AG04450 (cell line): ENCODE measurements around the gene PRSS57. TPM values are rescaled to one million over a fixed set of nuclear protein-coding genes. Genes with fewer than 3 reads are reported as not detected.
A peak's percentile ranks its signal among the peaks of the same experiment; 100 is the strongest.

Experiments used
- CTCF ChIA-PET: fragments of 300-600, 350-600 bp; formaldehyde crosslinking; extraction: SDS; loops from one replicate; lab custom pipeline; 2022; ENCODE audit warnings: antibody characterized with exemption, inconsistent platforms; lab: Charles Lee
- POLR2A ChIA-PET: fragments of 350-600 bp; formaldehyde crosslinking; extraction: SDS; loops from one replicate; lab custom pipeline; 2021; ENCODE audit warnings: antibody characterized with exemption, inconsistent platforms; lab: Yijun Ruan, JAX
- DNase-seq: peaks from one replicate; pipeline ENCODE4 v3.0.0-alpha.2; 2011; ENCODE audit warnings: low read depth, low spot score
- H3K27ac ChIP-seq: one replicate; pipeline ENCODE4 v1.5.1; 2012; ENCODE audit warnings: low read depth, low read length, control low read depth
- H3K27me3 ChIP-seq: one replicate; pipeline ENCODE4 v1.6.0; 2012; ENCODE audit warnings: low read length; ENCODE audit not compliant: control insufficient read depth, insufficient read depth
- H3K4me3 ChIP-seq: 2 replicates; pipeline ENCODE4 v1.5.1; 2011; ENCODE audit warnings: mild to moderate bottlenecking, low read depth, low read length, control low read depth
- H3K9me3 ChIP-seq: 2 replicates; pipeline ENCODE4 v1.5.1; 2012; ENCODE audit warnings: low read length; ENCODE audit not compliant: control insufficient read depth, insufficient read depth
- CTCF ChIP-seq: IDR thresholded peaks from 2 replicates; pipeline ENCODE4 v1.5.1; 2011; ENCODE audit warnings: low read depth, low read length, control low read depth, inconsistent platforms
- polyA plus RNA-seq: library from polyadenylated mRNA; depleted of rRNA; stranded (reverse); fragments of >200 nt; gene quantifications from 2 replicates; pipeline ENCODE4 v1.2.3, GENCODE V29; 2011

PRSS57 gene
- polyA plus RNA-seq, 1 experiment = not detected

GRCh38 chr19:642767-643727 is 52.2 kb downstream of the PRSS57 start:
- no peak overlapping the region for H3K4me3 ChIP-seq
- DNase-seq = no peak
- no peaks in the 10 kb centered on the region for H3K27me3 ChIP-seq
- H3K9me3 ChIP-seq = peaks cover 4% of the 10 kb centered on the region; the same call in 1 of the 2 replicates
- POLR2A ChIA-PET = no interaction called here
- CTCF ChIA-PET = no interaction called here
- H3K27ac ChIP-seq = no peak overlapping the region
- TF ChIP-seq CTCF = no peak

DNA sequence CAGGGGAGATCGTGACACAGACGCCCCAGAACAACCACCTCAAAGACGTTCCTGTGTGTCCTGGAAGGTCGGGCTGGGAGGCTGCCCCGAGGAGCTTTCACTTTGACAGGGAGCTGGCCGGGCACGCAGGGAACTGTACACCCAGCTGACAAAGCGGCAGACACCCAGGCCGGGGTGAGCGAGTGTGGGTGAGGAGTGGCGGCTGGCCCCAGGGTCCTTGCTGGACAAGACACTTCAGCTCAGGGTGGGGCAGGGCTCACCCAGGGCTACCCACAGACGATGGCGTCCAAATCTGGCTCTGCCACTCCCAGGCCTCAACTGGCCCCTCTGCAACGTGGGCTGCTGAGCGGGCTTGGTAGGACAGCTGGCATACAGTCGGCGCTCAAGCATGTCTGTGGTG is 53.5 kb downstream of the PRSS57 start:
- no peak overlapping the region for H3K27ac ChIP-seq
- peaks cover 4% of the 10 kb centered on the region; the same call in 1 of the 2 replicates for H3K9me3 ChIP-seq
- ChIA-PET CTCF (no interaction called here), POLR2A (no interaction called here)
- no peaks in the 10 kb centered on the region for H3K27me3 ChIP-seq
- no peak for TF ChIP-seq CTCF
- H3K4me3 ChIP-seq = no peak overlapping the region
- no peak for DNase-seq

GRCh38 chr19:640606-641189 is 54.6 kb downstream of the PRSS57 start:
- H3K4me3 ChIP-seq = no peak overlapping the region
- peaks cover 2% of the 10 kb centered on the region; the same call in 1 of the 2 replicates for H3K9me3 ChIP-seq
- no peaks in the 10 kb centered on the region for H3K27me3 ChIP-seq
- DNase-seq = no peak
- ChIA-PET CTCF (no interaction called here), POLR2A (no interaction called here)
- H3K27ac ChIP-seq = no peak overlapping the region
- no peak for TF ChIP-seq CTCF

GRCh38 chr19:640161-640558 is 55.1 kb downstream of the PRSS57 start:
- CTCF ChIA-PET = no interaction called here
- peak overlapping the region; percentile 48; the same call in 1 of the 2 replicates for H3K4me3 ChIP-seq
- no peaks in the 10 kb centered on the region for H3K27me3 ChIP-seq
- no peaks in the 10 kb centered on the region; the same call in 1 of the 2 replicates for H3K9me3 ChIP-seq
- H3K27ac ChIP-seq = no peak overlapping the region
- no peak for TF ChIP-seq CTCF
- POLR2A ChIA-PET = no interaction called here
- DNase-seq = no peak
